ENCODE data around the gene TMEM63A.

DNA sequence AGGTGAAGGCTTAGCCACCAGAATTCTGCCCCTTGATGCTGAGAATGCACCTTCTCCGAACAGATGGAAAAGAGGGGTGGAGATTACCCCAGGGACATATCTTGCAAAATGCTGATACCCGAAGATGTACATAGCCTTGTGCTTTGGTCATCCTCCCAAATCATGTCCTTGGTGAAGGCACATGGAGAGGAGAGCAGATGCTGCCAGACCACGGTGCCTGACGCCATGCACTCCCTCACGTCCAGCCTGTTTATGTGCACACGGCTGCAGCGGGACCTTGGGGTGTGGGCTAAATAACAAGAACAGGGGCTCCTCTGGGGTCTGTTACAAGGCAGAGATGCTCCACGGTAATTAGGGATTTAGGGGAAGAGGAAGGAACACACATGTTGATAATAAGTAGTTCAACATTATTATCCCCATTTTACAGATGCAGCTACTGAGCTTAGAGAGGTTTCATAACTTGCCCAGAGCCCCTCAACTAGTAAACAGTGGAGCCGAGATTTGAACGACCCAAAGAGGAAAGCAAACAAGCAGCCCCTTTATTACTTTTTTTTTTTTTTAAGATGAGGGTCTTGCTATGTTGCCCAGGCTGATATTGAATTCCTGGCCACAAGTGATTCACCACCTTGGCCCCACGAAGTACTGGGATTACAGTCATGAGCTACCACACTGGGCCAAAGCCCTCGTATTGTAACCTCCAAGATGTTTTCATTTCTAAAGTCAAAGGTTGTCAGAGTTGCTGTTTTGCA is 59.4 kb downstream of the TMEM63A start:
- TF ChIP-seq, protein P1, sequence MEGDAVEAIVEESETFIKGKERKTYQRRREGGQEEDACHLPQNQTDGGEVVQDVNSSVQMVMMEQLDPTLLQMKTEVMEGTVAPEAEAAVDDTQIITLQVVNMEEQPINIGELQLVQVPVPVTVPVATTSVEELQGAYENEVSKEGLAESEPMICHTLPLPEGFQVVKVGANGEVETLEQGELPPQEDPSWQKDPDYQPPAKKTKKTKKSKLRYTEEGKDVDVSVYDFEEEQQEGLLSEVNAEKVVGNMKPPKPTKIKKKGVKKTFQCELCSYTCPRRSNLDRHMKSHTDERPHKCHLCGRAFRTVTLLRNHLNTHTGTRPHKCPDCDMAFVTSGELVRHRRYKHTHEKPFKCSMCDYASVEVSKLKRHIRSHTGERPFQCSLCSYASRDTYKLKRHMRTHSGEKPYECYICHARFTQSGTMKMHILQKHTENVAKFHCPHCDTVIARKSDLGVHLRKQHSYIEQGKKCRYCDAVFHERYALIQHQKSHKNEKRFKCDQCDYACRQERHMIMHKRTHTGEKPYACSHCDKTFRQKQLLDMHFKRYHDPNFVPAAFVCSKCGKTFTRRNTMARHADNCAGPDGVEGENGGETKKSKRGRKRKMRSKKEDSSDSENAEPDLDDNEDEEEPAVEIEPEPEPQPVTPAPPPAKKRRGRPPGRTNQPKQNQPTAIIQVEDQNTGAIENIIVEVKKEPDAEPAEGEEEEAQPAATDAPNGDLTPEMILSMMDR (IDR thresholded peaks at IDR 0.05 in 8 of 11, conservative IDR thresholded peaks at IDR 0.05 in 3 of 11) = no peak
- TF ChIP-seq POLR2A (IDR thresholded peaks at IDR 0.05) = no peak

Data from spleen (tissue), 7 donors.